KMS-11 (cell line): Measurements from ENCODE around the gene EGLN2.

ENCODE experiments used
- H2AFZ ChIP-seq: fragments of 200-600 bp; sonication (generic); 2 replicates; pipeline ENCODE4 v1.6.1; 2016; ENCODE audit warnings: antibody characterized with exemption, mixed run types, low read depth
- H3K27ac ChIP-seq: fragments of 200-600 bp; sonication (generic); 2 replicates; pipeline ENCODE4 v1.6.1; 2016; ENCODE audit warnings: mild to moderate bottlenecking, mixed run types
- H3K27me3 ChIP-seq: fragments of 200-600 bp; sonication (generic); 2 replicates; pipeline ENCODE4 v1.6.1; 2017; ENCODE audit warnings: mild to moderate bottlenecking, low read depth, mixed run types, moderate library complexity; ENCODE audit not compliant: insufficient read depth
- H3K36me3 ChIP-seq: fragments of 200-600 bp; sonication (generic); 2 replicates; pipeline ENCODE4 v1.6.1; 2017; ENCODE audit warnings: mild to moderate bottlenecking, mixed run types; ENCODE audit not compliant: insufficient read depth
- H3K4me1 ChIP-seq: fragments of 200-600 bp; sonication (generic); 2 replicates; pipeline ENCODE4 v1.6.1; 2016; ENCODE audit warnings: mild to moderate bottlenecking, low read depth, mixed run types; ENCODE audit not compliant: poor library complexity, severe bottlenecking
- H3K4me2 ChIP-seq: fragments of 200-600 bp; sonication (generic); 2 replicates; pipeline ENCODE4 v1.7.0; 2016; ENCODE audit warnings: mild to moderate bottlenecking, mixed run types
- H3K4me3 ChIP-seq: fragments of 200-600 bp; sonication (generic); IDR thresholded peaks from 2 replicates; pipeline ENCODE4 v1.6.1; 2017; ENCODE audit warnings: low read depth, low read length, mixed read lengths; ENCODE audit not compliant: insufficient read depth
- H3K79me2 ChIP-seq: fragments of 200-600 bp; sonication (generic); 2 replicates; pipeline ENCODE4 v1.6.1; 2016; ENCODE audit warnings: low read depth, mixed run types; ENCODE audit not compliant: insufficient read depth
- H3K9ac ChIP-seq: fragments of 200-600 bp; sonication (generic); 2 replicates; pipeline ENCODE4 v1.6.1; 2016; ENCODE audit warnings: mild to moderate bottlenecking, mixed run types
- H4K20me1 ChIP-seq: fragments of 200-600 bp; sonication (generic); 2 replicates; pipeline ENCODE4 v1.6.1; 2016; ENCODE audit warnings: mild to moderate bottlenecking, mixed run types; ENCODE audit not compliant: insufficient read depth
- TF ChIP-seq, protein P1 (sequence below): fragments of 200-600 bp; sonication (generic); conservative IDR thresholded peaks from 2 replicates; pipeline ENCODE4 v1.6.1; 2017; ENCODE audit warnings: low read depth, mild to moderate bottlenecking, antibody characterized with exemption, low read length, moderate library complexity, mixed read lengths

Gene EGLN2

DNA sequence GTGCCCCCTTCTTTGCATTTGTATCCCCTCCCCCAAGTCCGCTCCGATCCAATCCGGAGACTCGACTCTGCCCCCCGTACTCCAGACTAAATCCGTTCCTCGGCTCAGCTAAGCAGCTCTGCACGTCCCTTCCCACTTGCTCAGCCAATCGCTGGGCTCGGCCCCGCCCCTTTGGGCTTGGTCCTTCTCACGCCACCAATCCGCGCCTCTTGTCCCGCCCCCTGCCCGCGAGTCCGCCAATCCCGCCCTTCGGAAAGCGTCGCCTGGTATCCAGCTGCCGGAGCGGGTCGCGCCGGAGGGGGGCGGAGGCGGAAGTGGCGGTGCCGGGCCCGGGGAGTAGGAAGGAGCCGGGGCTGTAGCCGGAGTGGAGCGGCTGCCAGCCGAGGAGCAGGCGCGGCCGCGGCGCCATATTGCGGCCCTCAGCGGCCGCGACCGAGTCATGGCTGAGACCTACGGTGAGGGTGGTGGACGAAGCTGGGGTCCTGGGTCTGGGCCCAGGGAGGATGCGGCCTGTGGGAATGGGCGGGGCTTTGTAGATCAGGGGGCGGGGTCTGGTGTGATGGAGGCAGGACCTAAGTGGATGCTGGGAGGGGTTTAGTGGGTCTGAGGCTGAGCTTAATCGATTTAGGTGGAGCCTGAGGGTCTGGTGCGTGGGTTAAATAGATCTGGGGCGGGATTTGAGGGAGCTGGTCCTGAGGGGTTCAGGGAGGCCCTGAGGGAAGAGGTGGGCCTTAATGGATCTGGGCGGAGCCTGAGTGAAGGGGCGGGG is 20.9 kb upstream of the EGLN2 start, which contains the start of gene RAB4B:
RAB4B (plus strand) TSS at position 311 of the 769 bp plus-strand sequence; CDS start at position 440, 129 bp downstream.
- peaks cover 12% of the 10 kb centered on the region for H3K4me1 ChIP-seq
- peak within 1 kb of the TSS; percentile 86 for H3K27ac ChIP-seq
- H3K4me2 ChIP-seq: peak within 1 kb of the TSS; percentile 98
- H3K79me2 ChIP-seq: no peaks in the 10 kb centered on the region
- peak within 1 kb of the TSS; percentile 58 for H3K4me3 ChIP-seq
- peaks cover 25% of the 10 kb centered on the region for H3K27me3 ChIP-seq
- H2AFZ ChIP-seq: peak within 1 kb of the TSS; percentile 67
- H3K9ac ChIP-seq: peak within 1 kb of the TSS; percentile 57; the same call in 1 of the 2 replicates
- H4K20me1 ChIP-seq: no peaks in the 10 kb centered on the region
- TF ChIP-seq, protein P1, sequence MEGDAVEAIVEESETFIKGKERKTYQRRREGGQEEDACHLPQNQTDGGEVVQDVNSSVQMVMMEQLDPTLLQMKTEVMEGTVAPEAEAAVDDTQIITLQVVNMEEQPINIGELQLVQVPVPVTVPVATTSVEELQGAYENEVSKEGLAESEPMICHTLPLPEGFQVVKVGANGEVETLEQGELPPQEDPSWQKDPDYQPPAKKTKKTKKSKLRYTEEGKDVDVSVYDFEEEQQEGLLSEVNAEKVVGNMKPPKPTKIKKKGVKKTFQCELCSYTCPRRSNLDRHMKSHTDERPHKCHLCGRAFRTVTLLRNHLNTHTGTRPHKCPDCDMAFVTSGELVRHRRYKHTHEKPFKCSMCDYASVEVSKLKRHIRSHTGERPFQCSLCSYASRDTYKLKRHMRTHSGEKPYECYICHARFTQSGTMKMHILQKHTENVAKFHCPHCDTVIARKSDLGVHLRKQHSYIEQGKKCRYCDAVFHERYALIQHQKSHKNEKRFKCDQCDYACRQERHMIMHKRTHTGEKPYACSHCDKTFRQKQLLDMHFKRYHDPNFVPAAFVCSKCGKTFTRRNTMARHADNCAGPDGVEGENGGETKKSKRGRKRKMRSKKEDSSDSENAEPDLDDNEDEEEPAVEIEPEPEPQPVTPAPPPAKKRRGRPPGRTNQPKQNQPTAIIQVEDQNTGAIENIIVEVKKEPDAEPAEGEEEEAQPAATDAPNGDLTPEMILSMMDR: no peak
- no peaks in the 10 kb centered on the region for H3K36me3 ChIP-seq

DNA sequence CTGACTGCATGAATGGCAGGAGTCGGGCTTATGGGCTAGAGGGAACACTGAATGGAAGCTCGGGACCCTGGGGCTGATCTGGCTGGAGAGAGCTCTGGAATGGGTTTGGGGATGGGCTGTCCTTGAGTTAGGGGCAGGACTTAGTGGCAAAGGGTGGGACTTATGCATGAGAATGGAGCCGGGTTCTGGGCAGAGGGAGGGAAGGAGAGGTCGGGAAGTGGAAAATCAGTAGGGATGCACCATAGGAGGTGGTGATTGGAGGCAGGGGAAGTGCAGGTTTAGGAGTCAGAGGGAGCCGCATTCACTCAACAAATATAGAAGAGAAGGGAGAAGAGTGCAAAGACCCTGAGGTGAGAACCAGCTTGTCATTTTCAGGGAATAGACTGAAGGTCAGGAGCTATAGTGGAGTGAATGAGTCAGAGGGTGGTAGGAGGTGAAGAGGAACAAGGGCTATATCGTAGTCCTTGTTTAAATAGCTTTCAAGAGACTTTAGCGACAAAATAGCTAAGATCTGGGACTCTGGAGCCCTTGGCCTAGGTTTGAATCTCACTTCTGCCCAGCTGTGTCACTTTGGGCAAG is 20.2 kb upstream of the EGLN2 start:
- no peaks in the 10 kb centered on the region for H3K79me2 ChIP-seq
- peaks cover 12% of the 10 kb centered on the region for H3K4me1 ChIP-seq
- peak overlapping the region; percentile 57; the same call in 1 of the 2 replicates for H3K9ac ChIP-seq
- TF ChIP-seq, protein P1: no peak
- H3K4me2 ChIP-seq: peak overlapping the region; percentile 56
- H2AFZ ChIP-seq: peak overlapping the region; percentile 64
- H3K27ac ChIP-seq: no peak overlapping the region; the same call in 1 of the 2 replicates
- no peaks in the 10 kb centered on the region for H4K20me1 ChIP-seq
- no peaks in the 10 kb centered on the region for H3K36me3 ChIP-seq
- peak overlapping the region; percentile 58 for H3K4me3 ChIP-seq
- H3K27me3 ChIP-seq: peaks cover 21% of the 10 kb centered on the region

DNA sequence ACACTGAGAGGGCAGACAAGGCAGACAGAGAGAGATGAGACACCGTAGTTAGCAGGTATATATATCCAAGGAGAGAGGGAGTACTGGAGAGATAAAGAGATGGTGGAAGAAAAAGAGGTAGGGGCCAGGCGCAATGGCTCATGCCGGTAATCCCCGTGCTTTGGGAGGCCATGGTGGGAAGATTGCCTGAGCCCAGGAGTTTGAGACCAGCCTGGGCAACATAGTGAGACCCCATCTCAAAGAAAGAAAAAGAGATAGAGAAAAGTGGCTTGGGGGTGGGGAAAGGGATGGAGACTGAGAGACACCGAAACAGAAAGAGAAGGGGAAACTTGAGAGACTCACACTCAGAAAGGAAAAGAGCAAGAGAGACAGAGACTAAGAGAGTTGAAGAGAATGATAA is 18.4 kb upstream of the EGLN2 start:
- Histone ChIP-seq H3K27ac (no peak overlapping the region), H3K27me3 (peaks cover 13% of the 10 kb centered on the region), H3K4me1 (peaks cover 12% of the 10 kb centered on the region), H3K36me3 (no peaks in the 10 kb centered on the region), H3K4me2 (no peak overlapping the region), H3K4me3 (no peak overlapping the region), H3K79me2 (no peaks in the 10 kb centered on the region), H3K9ac (no peak overlapping the region), H2AFZ (no peak overlapping the region), H4K20me1 (no peaks in the 10 kb centered on the region)
- TF ChIP-seq, protein P1: no peak

DNA sequence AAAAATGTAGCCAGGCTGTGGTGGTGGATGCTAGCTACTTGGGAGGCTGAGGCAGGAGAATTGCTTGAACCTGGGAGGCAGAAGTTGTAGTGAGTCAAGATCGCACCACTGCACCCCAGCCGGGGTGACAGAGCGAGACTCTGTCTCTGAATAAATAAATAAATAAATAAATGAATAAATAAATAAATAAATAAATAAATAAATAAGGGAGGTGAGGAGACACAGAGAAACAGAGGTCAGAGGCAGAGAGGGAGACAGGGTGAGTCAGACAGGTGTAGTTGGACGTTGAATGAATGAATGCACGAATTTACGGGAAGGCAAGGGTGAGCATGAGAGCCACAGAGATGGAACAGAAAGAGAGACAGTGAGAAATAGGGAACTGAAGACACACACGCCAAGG is 17.9 kb upstream of the EGLN2 start:
- Histone ChIP-seq H3K36me3 (no peaks in the 10 kb centered on the region), H3K4me1 (peaks cover 9% of the 10 kb centered on the region), H3K79me2 (no peaks in the 10 kb centered on the region), H3K9ac (no peak overlapping the region), H3K27ac (no peak overlapping the region), H4K20me1 (no peaks in the 10 kb centered on the region), H2AFZ (no peak overlapping the region), H3K27me3 (peaks cover 7% of the 10 kb centered on the region; the same call in 1 of the 2 replicates), H3K4me3 (no peak overlapping the region), H3K4me2 (no peak overlapping the region)
- TF ChIP-seq, protein P1: no peak
